ENCODE results near the gene CLCNKB.
"Not testable (repeated sequence)": the region's sequence is repeated elsewhere in the genome, so short reads cannot be mapped to it uniquely, and the experiment has no call there.

GRCh38 chr1:16039871-16040270 is 3.7 kb upstream of the CLCNKB start:
- TF ChIP-seq POLR2A, CTCF, EP300, POLR2AphosphoS5 (IDR thresholded peaks at IDR 0.05): not testable (repeated sequence)

Data from sigmoid colon (tissue), 4 donors.